Upper lobe of left lung (tissue), 6 donors: ENCODE data around the gene ZNF467. TPM values are rescaled to one million over a fixed set of nuclear protein-coding genes. Genes with fewer than 3 reads are reported as not detected.

Source experiments
- ATAC-seq, 2 donors: fragments of 200-7000 bp; cut with Tn5 transposase; one replicate each; pipeline ENCODE4 v1.9.1; 2022; ENCODE audit warnings: mild to moderate bottlenecking in 2 of 2, moderate library complexity in 2 of 2; ENCODE audit not compliant: low FRiP score in 2 of 2
- DNase-seq, 2 donors: peaks; one replicate each; pipeline ENCODE4 v3.0.0-alpha.2; 2019 to 2020
- H3K27ac ChIP-seq, 4 donors: fragments of 200-600 bp; sonication (generic); one replicate each; pipeline ENCODE4 v1.5.1; 2016 to 2019
- H3K27me3 ChIP-seq, 4 donors: fragments of 200-600 bp; sonication (generic); one replicate each; pipeline ENCODE4 v1.5.1; 2017 to 2019
- H3K36me3 ChIP-seq, 4 donors: fragments of 200-600 bp; sonication (generic); one replicate each; pipeline ENCODE4 v1.5.1; 2016 to 2019
- H3K4me1 ChIP-seq, 4 donors: fragments of 200-600 bp; sonication (generic); one replicate each; pipeline ENCODE4 v1.5.1; 2018 to 2019
- H3K4me3 ChIP-seq, 4 donors: fragments of 200-600 bp; sonication (generic); one replicate each; pipeline ENCODE4 v1.5.1; 2017 to 2019; ENCODE audit warnings: mild to moderate bottlenecking in 2 of 4, moderate library complexity in 1 of 4
- H3K9me3 ChIP-seq, 4 donors: fragments of 200-600 bp; sonication (generic); one replicate each; pipeline ENCODE4 v1.5.1; 2018 to 2019
- EP300 ChIP-seq, 4 donors: sonication (generic); formaldehyde crosslinking; IDR thresholded peaks; one replicate each; pipeline ENCODE4 v1.5.1; 2017; ENCODE audit warnings: antibody characterized with exemption in 4 of 4, control low read depth in 2 of 4
- POLR2A ChIP-seq, 4 donors: fragments of 450-650 bp; IDR thresholded peaks; one replicate each; pipeline ENCODE4 v1.5.1; 2016 to 2017; ENCODE audit warnings: antibody characterized with exemption in 4 of 4, mild to moderate bottlenecking in 2 of 4
- POLR2AphosphoS5 ChIP-seq, 2 donors: sonication (generic); formaldehyde crosslinking; IDR thresholded peaks; one replicate each; pipeline ENCODE4 v1.5.1; 2017; ENCODE audit warnings: antibody characterized with exemption in 2 of 2
- WGBS, 2 donors: methylation state at CpG; one replicate each; pipeline ENCODE4 v1.1.5; 2017 to 2018; 5-methylcytosine and 5-hydroxymethylcytosine counted together
- total RNA-seq, 6 donors: library from RNA; depleted of rRNA in 4 of 6; stranded (reverse); fragments of >200 nt in 4 of 6; gene quantifications; one replicate each; pipeline versions ENCODE4 v1.1.0 to v1.2.1, GENCODE V29; 2016 to 2021
- TF ChIP-seq, protein P1 (sequence below), 6 experiments: fragments of 450-650 bp in 4 of 6; fragments of 200-600 bp in 2 of 6; sonication (generic) in 2 of 6; IDR thresholded peaks; one replicate each; pipeline ENCODE4 v1.5.1; 2016 to 2019; ENCODE audit warnings: antibody characterized with exemption in 6 of 6
- donor health status: DM: no; HTN: no; CAD: no; lungs with moderate emphysema.
- donor health status: DM: no; HTN: yes; CAD: no; lungs with severe emphysema.

ZNF467 gene
- total RNA-seq, 6 donors from 2014 or later, result 8.2 to 41.2 (median 17.4) TPM

DNA sequence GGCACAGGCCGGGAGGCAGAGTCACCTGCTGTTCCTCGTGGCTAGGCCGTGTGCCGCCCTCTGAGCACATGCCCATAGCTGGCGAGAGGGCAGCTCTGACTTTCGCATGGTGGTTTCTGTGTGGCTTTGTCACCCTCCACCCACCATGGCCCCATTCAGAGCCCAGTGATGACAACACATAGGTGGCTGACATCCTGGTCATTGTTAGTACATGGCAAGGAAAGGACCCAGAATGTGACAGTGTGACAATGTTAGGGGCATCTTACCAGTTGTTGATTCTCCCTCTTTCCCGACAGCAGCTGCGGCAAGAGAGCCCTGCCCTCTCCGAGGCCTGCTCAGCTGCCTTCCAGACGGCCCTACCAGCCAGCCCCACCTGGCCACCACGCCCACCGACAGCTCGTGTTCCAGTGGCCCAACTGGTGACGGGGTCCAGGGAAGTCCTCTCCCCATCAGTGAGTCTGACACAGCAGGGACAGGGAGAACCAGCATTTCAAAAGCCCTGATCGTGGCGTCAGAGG, 52.2 kb downstream of the ZNF467 start:
- no peak overlapping the region for H3K4me3 ChIP-seq
- H3K36me3 ChIP-seq, result peaks cover 0 to 56% (median 44%) of the 10 kb centered on the region in 4 donors
- no peak overlapping the region for H3K27ac ChIP-seq
- H3K9me3 ChIP-seq, result no peaks in the 10 kb centered on the region
- no peaks in the 10 kb centered on the region for H3K27me3 ChIP-seq
- WGBS, 2 donors, result 91 to 92% methylated on average over 5 to 16 of the region's 16 CpGs
- peaks cover 0 to 2% (median 0%) of the 10 kb centered on the region in 4 donors for H3K4me1 ChIP-seq
- ATAC-seq (no peak), DNase-seq (peak in 1 of 2 donors; percentile 4)
- TF ChIP-seq EP300 (IDR thresholded peaks at IDR 0.05) (no peak), POLR2A (IDR thresholded peaks at IDR 0.05) (no peak), POLR2AphosphoS5 (IDR thresholded peaks at IDR 0.05) (no peak)
- TF ChIP-seq, protein P1, sequence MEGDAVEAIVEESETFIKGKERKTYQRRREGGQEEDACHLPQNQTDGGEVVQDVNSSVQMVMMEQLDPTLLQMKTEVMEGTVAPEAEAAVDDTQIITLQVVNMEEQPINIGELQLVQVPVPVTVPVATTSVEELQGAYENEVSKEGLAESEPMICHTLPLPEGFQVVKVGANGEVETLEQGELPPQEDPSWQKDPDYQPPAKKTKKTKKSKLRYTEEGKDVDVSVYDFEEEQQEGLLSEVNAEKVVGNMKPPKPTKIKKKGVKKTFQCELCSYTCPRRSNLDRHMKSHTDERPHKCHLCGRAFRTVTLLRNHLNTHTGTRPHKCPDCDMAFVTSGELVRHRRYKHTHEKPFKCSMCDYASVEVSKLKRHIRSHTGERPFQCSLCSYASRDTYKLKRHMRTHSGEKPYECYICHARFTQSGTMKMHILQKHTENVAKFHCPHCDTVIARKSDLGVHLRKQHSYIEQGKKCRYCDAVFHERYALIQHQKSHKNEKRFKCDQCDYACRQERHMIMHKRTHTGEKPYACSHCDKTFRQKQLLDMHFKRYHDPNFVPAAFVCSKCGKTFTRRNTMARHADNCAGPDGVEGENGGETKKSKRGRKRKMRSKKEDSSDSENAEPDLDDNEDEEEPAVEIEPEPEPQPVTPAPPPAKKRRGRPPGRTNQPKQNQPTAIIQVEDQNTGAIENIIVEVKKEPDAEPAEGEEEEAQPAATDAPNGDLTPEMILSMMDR (IDR thresholded peaks at IDR 0.05), result no peak

DNA sequence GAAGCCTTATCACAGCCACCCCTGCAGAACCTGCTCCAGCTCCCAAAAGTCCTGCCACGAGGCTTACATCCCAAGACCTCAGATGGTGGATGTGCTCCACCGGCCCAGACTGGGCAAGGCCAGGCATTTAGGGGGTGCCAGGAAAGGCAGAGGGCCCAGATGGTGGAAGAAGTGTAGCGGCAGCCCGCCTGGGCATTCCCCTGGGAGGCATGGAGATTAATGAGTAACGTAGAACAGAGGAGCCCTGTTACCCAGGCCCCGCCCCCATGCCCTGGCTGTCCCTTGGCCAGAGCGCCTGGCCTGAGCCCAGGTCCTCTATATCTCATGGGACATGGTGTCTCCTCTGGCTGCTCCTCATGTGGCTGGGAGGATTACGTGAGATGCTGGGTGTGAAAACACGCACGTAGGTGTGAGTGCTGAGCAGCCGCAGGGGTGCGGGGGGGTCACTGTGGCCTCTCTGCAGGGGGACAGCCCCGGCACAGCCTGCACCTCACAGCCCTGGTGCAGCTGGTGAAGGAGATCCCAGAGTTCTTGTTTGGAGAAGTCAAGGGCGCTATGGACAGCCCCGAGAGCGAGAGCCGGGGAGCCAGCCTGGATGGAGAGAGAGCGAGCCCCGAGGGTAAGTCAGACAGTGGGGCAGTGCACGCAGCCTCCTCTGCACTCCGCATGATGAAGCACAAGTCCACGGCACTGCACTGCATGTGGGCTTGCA, 52.9 kb downstream of the ZNF467 start:
- Histone ChIP-seq H3K36me3 (peaks cover 0 to 50% (median 40%) of the 10 kb centered on the region in 4 donors), H3K27me3 (no peaks in the 10 kb centered on the region), H3K4me1 (peaks cover 1 to 8% (median 4%) of the 10 kb centered on the region in 4 donors), H3K4me3 (no peak overlapping the region), H3K9me3 (no peaks in the 10 kb centered on the region), H3K27ac (no peak overlapping the region)
- 77 to 91% methylated on average over 7 to 22 of the region's 22 CpGs for WGBS, 2 donors
- TF ChIP-seq, protein P1 (IDR thresholded peaks at IDR 0.05), result no peak
- no peak for TF ChIP-seq POLR2AphosphoS5 (IDR thresholded peaks at IDR 0.05)
- no peak for TF ChIP-seq EP300 (IDR thresholded peaks at IDR 0.05)
- no peak for TF ChIP-seq POLR2A (IDR thresholded peaks at IDR 0.05)
- peak; percentile 21 to 64 for DNase-seq
- no peak for ATAC-seq

DNA sequence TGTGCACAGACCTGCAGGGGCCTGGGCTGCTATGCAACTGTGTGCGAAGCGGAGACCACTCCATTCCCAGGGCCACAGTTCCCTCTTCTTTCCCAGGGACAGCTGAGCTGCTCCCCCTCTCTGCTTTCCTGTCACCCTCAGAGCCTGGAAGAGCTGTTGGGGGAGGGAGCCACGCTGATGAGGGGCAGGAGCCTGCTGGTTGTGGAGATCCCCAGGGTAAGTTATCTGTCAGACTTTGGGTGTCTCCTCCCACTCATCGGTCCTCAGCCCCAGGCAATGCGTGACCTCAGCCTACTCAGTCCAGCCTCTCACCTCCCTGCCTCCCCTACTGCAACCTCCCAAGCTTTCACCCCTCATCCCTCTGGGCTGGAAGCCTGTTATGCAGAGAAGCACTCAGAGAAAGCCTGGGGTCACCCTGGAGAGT, 53.5 kb downstream of the ZNF467 start:
- no peak for ATAC-seq
- H3K9me3 ChIP-seq, result no peaks in the 10 kb centered on the region
- H3K4me3 ChIP-seq, result no peak overlapping the region
- peaks cover 0 to 44% (median 35%) of the 10 kb centered on the region in 4 donors for H3K36me3 ChIP-seq
- H3K27me3 ChIP-seq, result no peaks in the 10 kb centered on the region
- 94 to 100% methylated on average over 2 to 5 of the region's 5 CpGs for WGBS, 2 donors
- H3K27ac ChIP-seq, result no peak overlapping the region
- peaks cover 6 to 14% (median 9%) of the 10 kb centered on the region in 4 donors for H3K4me1 ChIP-seq
- no peak for DNase-seq
- TF ChIP-seq, protein P1 (IDR thresholded peaks at IDR 0.05), result no peak
- TF ChIP-seq POLR2A (IDR thresholded peaks at IDR 0.05) (no peak), EP300 (IDR thresholded peaks at IDR 0.05) (no peak), POLR2AphosphoS5 (IDR thresholded peaks at IDR 0.05) (no peak)

DNA sequence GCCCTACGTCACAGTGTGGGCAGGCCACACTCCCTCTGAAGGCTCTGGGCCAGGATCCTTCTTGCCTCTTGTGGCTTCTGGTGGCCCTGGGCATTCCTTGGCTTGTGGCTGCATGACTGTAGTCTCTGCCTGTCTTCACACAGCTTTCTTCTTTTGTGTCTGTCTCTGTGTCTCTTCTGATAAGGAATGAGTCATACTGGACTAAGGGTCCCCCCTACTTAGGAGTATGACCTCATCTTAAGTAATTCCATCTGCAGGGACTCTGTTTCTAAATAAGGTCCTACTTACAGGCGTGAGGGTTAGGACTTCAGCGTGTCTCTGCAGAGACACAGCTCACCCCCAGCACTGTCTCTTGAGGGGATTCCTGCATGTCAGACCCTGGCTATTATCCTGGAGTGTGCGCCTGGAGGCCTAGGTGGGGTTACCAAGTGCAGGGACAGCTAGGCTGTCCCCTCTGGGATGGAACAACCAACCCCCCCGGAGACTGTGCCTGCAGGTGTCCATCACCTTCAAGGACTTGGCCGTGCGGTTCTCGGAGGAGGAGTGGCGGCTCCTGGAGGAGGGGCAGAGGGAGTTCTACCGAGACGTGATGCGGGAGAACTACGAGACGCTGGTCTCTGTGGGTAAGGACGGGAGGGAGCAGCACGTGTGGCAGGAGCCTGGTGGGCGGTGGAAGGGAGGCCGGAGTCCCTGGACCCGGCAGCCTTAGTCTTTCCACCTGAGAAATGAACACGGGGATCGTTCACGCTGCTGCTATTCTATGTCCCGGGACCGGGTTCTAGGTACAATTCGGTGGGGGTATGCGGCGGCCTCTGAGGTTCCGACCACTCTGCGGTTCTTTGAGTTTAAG, 54.1 kb downstream of the ZNF467 start:
- no peak for ATAC-seq
- Histone ChIP-seq H3K27me3 (no peaks in the 10 kb centered on the region), H3K9me3 (no peaks in the 10 kb centered on the region), H3K27ac (no peak overlapping the region), H3K4me1 (peaks cover 7 to 15% (median 10%) of the 10 kb centered on the region in 4 donors), H3K4me3 (no peak overlapping the region), H3K36me3 (peaks cover 0 to 37% (median 31%) of the 10 kb centered on the region in 4 donors)
- 94 to 95% methylated on average over 26 to 29 of the region's 29 CpGs for WGBS, 2 donors
- TF ChIP-seq, protein P1 (IDR thresholded peaks at IDR 0.05), result no peak
- TF ChIP-seq POLR2AphosphoS5 (IDR thresholded peaks at IDR 0.05) (no peak), POLR2A (IDR thresholded peaks at IDR 0.05) (no peak), EP300 (IDR thresholded peaks at IDR 0.05) (no peak)
- DNase-seq, result peak; percentile 14 to 63
